Mucosa of rectum (tissue), 2 donors: Measurements from ENCODE around the gene PRDM11.

ENCODE experiments used
- H3K27ac ChIP-seq, 2 donors: one replicate each; pipeline ENCODE4 v1.7.0; 2013; ENCODE audit warnings: inconsistent platforms in 2 of 2, low read depth in 2 of 2, low read length in 2 of 2
- H3K27me3 ChIP-seq, 2 donors: one replicate each; pipeline ENCODE4 v1.7.0; 2013; ENCODE audit warnings: low read length in 2 of 2; ENCODE audit not compliant: control insufficient read depth in 2 of 2, insufficient read depth in 2 of 2
- H3K36me3 ChIP-seq, 2 donors: one replicate each; pipeline ENCODE4 v1.7.0; 2013; ENCODE audit warnings: low read length in 2 of 2; ENCODE audit not compliant: control insufficient read depth in 2 of 2, insufficient read depth in 2 of 2
- H3K4me1 ChIP-seq, 2 donors: one replicate each; pipeline ENCODE4 v1.7.0; 2013; ENCODE audit warnings: low read length in 2 of 2, mild to moderate bottlenecking in 1 of 2; ENCODE audit not compliant: control insufficient read depth in 2 of 2, insufficient read depth in 2 of 2
- H3K4me3 ChIP-seq, 2 donors: one replicate each; pipeline ENCODE4 v1.7.0; 2013; ENCODE audit warnings: low read length in 2 of 2
- H3K9ac ChIP-seq, 2 donors: one replicate each; pipeline ENCODE4 v1.7.0; 2013; ENCODE audit warnings: low read length in 2 of 2, low read depth in 1 of 2, mild to moderate bottlenecking in 1 of 2
- H3K9me3 ChIP-seq, 2 donors: one replicate each; pipeline ENCODE4 v1.7.0; 2013; ENCODE audit warnings: low read length in 2 of 2; ENCODE audit not compliant: control insufficient read depth in 2 of 2
- donor health status: healthy.
- donor health status: Normal muscosa, but diverticular disease.

PRDM11 gene

DNA sequence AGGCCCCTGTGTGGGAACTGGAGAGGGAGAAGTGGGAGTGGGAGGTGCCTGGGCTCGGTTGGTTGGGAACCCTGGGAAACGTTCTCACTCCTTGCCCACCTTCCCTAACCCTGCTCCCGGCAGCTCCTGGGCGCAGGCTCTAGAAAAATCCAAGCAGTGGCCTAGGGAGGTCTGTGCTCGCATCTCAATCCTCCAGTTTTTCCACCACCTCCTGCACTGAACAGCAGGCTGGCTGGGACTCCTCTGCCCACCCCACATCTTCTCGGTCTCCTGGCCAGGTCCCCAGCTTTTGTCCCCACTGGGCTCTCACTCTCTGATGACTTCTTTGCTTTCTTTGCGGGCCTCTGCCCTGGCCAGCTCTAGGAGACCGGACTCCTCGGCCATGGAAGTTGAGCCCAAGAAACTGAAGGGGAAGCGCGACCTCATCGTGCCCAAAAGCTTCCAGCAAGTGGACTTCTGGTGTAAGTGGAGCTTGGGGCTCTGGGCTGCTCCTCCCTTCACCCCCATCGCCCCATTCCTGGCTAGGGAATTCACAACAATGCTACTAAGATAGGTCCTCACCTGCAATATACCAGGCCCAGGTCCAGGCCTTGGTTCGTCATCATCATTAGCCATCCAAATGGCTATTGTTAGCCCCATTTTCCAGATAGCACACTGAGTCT, 35.6 kb downstream of the PRDM11 start:
- Histone ChIP-seq H3K9ac (no peak overlapping the region), H3K4me1 (peaks cover 12% of the 10 kb centered on the region in 2 donors), H3K27me3 (no peaks in the 10 kb centered on the region), H3K27ac (peak overlapping the region in 1 of 2 donors; percentile 58), H3K4me3 (no peak overlapping the region), H3K9me3 (no peaks in the 10 kb centered on the region), H3K36me3 (peaks cover 9 to 11% of the 10 kb centered on the region in 2 donors)

- H3K27ac ChIP-seq = no peak overlapping the region
- H3K4me3 ChIP-seq = no peak overlapping the region
- H3K9me3 ChIP-seq = no peaks in the 10 kb centered on the region
- peaks cover 10 to 11% of the 10 kb centered on the region in 2 donors for H3K36me3 ChIP-seq
- H3K9ac ChIP-seq = no peak overlapping the region
- H3K4me1 ChIP-seq = peaks cover 10 to 12% of the 10 kb centered on the region in 2 donors
- H3K27me3 ChIP-seq = no peaks in the 10 kb centered on the region
These were observed 36.5 kb downstream of the PRDM11 start for GRCh38 chr11:45182902-45183301.

DNA sequence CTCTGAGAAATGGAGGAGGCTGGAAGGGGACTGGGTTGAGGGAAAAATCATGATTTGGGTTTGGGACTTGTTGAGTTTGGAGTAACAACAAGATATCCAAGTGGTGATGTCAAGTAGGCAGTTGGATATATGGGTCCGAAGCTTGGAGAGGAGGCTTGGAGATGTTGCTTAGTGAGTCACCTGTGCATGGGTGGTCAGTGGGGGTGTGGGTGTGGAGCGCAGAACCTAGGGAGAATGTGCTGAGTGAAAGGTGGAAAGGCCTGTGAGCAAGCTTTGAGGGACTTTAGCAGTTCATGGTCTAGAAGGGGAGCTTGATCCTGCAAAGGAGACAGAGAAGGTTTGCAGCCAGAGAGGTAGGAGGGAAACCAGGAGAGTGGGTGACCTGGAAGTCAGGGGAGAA, 38.2 kb downstream of the PRDM11 start:
- peaks cover 16 to 18% of the 10 kb centered on the region in 2 donors for H3K36me3 ChIP-seq
- no peaks in the 10 kb centered on the region for H3K27me3 ChIP-seq
- no peaks in the 10 kb centered on the region for H3K9me3 ChIP-seq
- H3K27ac ChIP-seq = no peak overlapping the region
- no peak overlapping the region for H3K4me3 ChIP-seq
- peaks cover 10% of the 10 kb centered on the region in 2 donors for H3K4me1 ChIP-seq
- no peak overlapping the region for H3K9ac ChIP-seq

- Histone ChIP-seq H3K9me3 (no peaks in the 10 kb centered on the region), H3K9ac (no peak overlapping the region), H3K27ac (no peak overlapping the region), H3K36me3 (peaks cover 17 to 18% of the 10 kb centered on the region in 2 donors), H3K4me1 (peaks cover 3 to 5% of the 10 kb centered on the region in 2 donors), H3K27me3 (no peaks in the 10 kb centered on the region), H3K4me3 (no peak overlapping the region)
These were observed 38.8 kb downstream of the PRDM11 start for GRCh38 chr11:45185228-45185729.

GRCh38 chr11:45187375-45187774, 40.9 kb downstream of the PRDM11 start:
- H3K4me3 ChIP-seq = no peak overlapping the region
- H3K27me3 ChIP-seq = no peaks in the 10 kb centered on the region
- H3K9ac ChIP-seq = no peak overlapping the region
- H3K4me1 ChIP-seq = peaks cover 0 to 3% of the 10 kb centered on the region in 2 donors
- no peaks in the 10 kb centered on the region for H3K9me3 ChIP-seq
- H3K27ac ChIP-seq = no peak overlapping the region
- H3K36me3 ChIP-seq = peaks cover 17 to 18% of the 10 kb centered on the region in 2 donors

DNA sequence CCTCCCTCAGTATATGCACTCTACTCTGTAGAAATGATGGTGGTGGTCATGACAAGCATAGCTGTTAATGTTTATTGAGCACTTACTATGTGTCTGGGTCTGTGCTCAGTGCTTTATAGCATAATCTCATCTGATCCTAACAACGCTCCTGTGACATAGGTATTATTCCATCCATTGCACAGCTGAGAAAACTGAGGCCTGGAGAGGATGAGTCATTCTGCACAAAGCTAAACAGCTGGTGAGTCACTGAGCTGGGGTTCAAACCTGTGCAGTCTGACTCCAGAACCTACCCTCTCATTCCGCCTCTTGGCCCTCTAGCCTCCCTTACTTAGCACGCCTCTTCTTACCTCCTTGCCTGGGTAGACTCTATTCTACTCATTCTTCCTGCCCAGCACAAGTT, 41.7 kb downstream of the PRDM11 start:
- Histone ChIP-seq H3K27ac (no peak overlapping the region), H3K9ac (no peak overlapping the region), H3K36me3 (peaks cover 17 to 18% of the 10 kb centered on the region in 2 donors), H3K9me3 (no peaks in the 10 kb centered on the region), H3K27me3 (no peaks in the 10 kb centered on the region), H3K4me3 (no peak overlapping the region), H3K4me1 (peaks cover 0 to 3% of the 10 kb centered on the region in 2 donors)

DNA sequence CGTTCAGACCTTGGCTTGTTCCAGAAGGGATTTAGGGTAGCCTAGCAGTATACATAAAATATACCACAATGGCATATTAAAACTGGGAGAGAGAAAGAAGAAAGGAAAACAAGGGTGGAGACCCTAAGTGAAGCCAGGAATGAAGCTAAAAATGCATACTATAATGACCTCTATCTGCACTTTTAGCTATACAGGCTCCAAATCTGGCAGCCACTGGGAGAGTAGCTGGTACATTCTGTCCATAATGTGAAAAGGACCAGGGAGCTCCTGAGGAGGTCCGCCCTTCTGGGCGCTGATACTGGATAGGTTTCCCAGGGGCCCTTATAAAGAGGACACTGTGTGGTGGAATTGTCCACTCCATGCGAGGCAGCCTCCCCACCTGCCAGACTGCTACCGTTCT, 42.8 kb downstream of the PRDM11 start:
- Histone ChIP-seq H3K9me3 (no peaks in the 10 kb centered on the region), H3K4me1 (peaks cover 0 to 3% of the 10 kb centered on the region in 2 donors), H3K27ac (no peak overlapping the region), H3K9ac (no peak overlapping the region), H3K4me3 (no peak overlapping the region), H3K27me3 (no peaks in the 10 kb centered on the region), H3K36me3 (peaks cover 9 to 12% of the 10 kb centered on the region in 2 donors)

GRCh38 chr11:45193695-45194094, 47.3 kb downstream of the PRDM11 start:
- Histone ChIP-seq H3K4me3 (no peak overlapping the region), H3K9ac (no peak overlapping the region), H3K27me3 (no peaks in the 10 kb centered on the region), H3K36me3 (peaks cover 0 to 2% of the 10 kb centered on the region in 2 donors), H3K4me1 (no peaks in the 10 kb centered on the region), H3K9me3 (no peaks in the 10 kb centered on the region), H3K27ac (no peak overlapping the region)

GRCh38 chr11:45204761-45205160, 58.3 kb downstream of the PRDM11 start:
- Histone ChIP-seq H3K27ac (no peak overlapping the region), H3K9ac (no peak overlapping the region), H3K9me3 (no peaks in the 10 kb centered on the region), H3K4me1 (peaks cover 3 to 10% of the 10 kb centered on the region in 2 donors), H3K4me3 (no peak overlapping the region), H3K27me3 (no peaks in the 10 kb centered on the region), H3K36me3 (peaks cover 0 to 2% of the 10 kb centered on the region in 2 donors)

DNA sequence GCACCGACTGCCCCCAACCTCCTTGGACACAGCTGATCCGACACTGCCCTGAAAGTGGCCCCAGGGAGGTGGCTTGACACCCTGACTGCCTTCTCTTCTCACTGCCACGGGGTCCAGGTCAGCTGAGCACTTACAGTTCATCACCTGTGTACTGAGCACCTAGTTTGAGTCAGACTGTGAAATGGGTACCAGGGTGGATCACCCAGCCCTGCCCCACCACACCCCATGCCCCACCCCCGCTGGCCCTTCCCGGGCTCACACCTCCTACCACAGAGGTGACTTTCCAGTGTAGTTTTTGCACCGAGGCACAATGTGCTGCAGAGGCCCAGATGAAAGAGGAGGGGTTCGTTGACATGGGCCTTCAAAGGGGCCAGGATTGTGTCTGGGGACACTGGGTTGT, 59.5 kb downstream of the PRDM11 start:
- Histone ChIP-seq H3K4me3 (no peak overlapping the region), H3K9me3 (no peaks in the 10 kb centered on the region), H3K36me3 (peaks cover 0 to 2% of the 10 kb centered on the region in 2 donors), H3K4me1 (peaks cover 6 to 10% of the 10 kb centered on the region in 2 donors), H3K9ac (no peak overlapping the region), H3K27me3 (no peaks in the 10 kb centered on the region), H3K27ac (no peak overlapping the region)
